Measurements from ENCODE around the gene DUSP23.

Gene DUSP23

DNA sequence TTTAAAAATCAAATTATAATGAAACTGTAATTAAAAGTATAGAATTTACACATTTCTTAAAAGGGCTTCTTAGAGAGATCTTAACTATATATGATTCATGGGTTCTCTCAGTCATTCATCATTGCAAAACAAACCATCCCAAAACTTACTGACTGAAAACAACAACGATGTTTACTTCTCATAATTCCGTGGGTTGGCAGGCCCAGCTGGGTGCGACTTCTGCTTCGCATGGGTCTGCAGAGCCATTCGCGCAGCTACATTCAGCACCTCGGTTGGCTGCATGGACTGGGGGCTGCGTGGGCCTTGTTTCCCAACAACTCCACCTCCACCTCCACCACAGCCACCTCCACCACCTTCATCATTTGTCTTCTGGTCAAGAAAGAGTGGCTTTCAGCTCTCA is 50.0 kb downstream of the DUSP23 start:
- Mint-ChIP-seq H3K27ac (no peak overlapping the region), H3K9me3 (no peaks in the 10 kb centered on the region), H3K4me3 (no peak overlapping the region), H3K36me3 (ENCODE audit: low read depth) (no peaks in the 10 kb centered on the region), H3K27me3 (ENCODE audit: low read depth, poor library complexity) (peaks cover 39% of the 10 kb centered on the region), H3K4me1 (peaks cover 4% of the 10 kb centered on the region)
- no peak for DNase-seq
- TF ChIP-seq, protein P1, sequence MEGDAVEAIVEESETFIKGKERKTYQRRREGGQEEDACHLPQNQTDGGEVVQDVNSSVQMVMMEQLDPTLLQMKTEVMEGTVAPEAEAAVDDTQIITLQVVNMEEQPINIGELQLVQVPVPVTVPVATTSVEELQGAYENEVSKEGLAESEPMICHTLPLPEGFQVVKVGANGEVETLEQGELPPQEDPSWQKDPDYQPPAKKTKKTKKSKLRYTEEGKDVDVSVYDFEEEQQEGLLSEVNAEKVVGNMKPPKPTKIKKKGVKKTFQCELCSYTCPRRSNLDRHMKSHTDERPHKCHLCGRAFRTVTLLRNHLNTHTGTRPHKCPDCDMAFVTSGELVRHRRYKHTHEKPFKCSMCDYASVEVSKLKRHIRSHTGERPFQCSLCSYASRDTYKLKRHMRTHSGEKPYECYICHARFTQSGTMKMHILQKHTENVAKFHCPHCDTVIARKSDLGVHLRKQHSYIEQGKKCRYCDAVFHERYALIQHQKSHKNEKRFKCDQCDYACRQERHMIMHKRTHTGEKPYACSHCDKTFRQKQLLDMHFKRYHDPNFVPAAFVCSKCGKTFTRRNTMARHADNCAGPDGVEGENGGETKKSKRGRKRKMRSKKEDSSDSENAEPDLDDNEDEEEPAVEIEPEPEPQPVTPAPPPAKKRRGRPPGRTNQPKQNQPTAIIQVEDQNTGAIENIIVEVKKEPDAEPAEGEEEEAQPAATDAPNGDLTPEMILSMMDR (IDR thresholded peaks at IDR 0.05) = no peak

DNA sequence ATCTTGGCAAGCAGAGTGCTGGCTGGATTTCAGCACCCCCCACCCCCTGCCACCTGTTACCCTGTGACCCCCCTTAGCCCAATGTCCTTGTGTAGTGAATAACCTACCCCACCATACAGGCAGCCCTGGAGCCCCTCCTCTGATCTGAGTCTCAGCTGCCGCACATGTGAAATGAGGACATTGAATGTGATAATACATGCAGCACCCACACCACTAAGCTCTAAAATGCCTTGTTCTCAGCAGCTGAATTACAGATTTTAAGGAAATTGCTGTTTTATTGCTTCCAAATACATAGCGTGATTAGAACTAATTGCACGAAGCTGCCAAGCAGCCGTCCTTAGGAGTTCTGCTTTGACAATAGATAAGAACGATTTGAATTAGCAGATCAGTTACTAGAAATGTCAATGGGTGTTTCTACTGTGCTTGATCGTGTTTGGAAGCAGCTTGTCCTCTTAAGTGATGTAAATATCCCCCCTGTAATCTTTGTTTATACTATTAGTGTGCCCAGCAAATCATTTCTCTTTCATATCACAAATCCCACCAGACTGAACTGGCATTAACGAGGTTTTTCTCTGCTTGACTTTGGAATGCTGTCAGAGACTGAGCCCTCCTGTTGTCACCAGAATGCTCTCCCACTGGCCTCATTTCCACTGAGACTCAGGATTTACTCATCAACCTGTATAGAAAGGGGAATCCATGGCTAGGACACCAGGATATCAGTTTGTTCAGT is 50.8 kb downstream of the DUSP23 start:
- peaks cover 42% of the 10 kb centered on the region for H3K27me3 Mint-ChIP-seq (ENCODE audit: low read depth, poor library complexity)
- no peak overlapping the region for H3K4me3 Mint-ChIP-seq
- H3K9me3 Mint-ChIP-seq = no peaks in the 10 kb centered on the region
- H3K36me3 Mint-ChIP-seq (ENCODE audit: low read depth) = no peaks in the 10 kb centered on the region
- no peak overlapping the region for H3K27ac Mint-ChIP-seq
- H3K4me1 Mint-ChIP-seq = peaks cover 4% of the 10 kb centered on the region
- TF ChIP-seq, protein P1 (IDR thresholded peaks at IDR 0.05) = no peak
- DNase-seq = no peak

Measured in nephron progenitor cell (in vitro differentiated cells).